GM12864 (cell line): ENCODE measurements around the gene DPAGT1.
"Not testable (repeated sequence)": the region's sequence is repeated elsewhere in the genome, so short reads cannot be mapped to it uniquely, and the experiment has no call there.

ENCODE experiments used
- DNase-seq: peaks from one replicate; pipeline ENCODE4 v3.0.0-alpha.2; 2011; ENCODE audit warnings: low read depth
- H3K4me3 ChIP-seq: 2 replicates; pipeline ENCODE4 v1.5.1; 2011; ENCODE audit warnings: mild to moderate bottlenecking, low read depth, low read length, control low read depth
- CTCF ChIP-seq: IDR thresholded peaks from 2 replicates; pipeline ENCODE4 v1.5.1; 2011; ENCODE audit warnings: low read depth, mild to moderate bottlenecking, moderate library complexity, low read length, control low read depth, inconsistent platforms; ENCODE audit errors: missing control alignments

DPAGT1 gene

GRCh38 chr11:119144825-119145486 lies 43.3 kb upstream of the DPAGT1 start:
- no peak for DNase-seq
- no peak overlapping the region for H3K4me3 ChIP-seq

GRCh38 chr11:119139276-119139675 lies 37.6 kb upstream of the DPAGT1 start:
- not testable (repeated sequence) for H3K4me3 ChIP-seq, DNase-seq

More at GRCh38 chr11:119144825-119145486, 43.3 kb upstream of the DPAGT1 start:
- peak; percentile 67 for TF ChIP-seq CTCF

GRCh38 chr11:119134389-119134978 lies 32.8 kb upstream of the DPAGT1 start:
- H3K4me3 ChIP-seq: no peak overlapping the region
- DNase-seq: no peak
- TF ChIP-seq CTCF: peak; percentile 78

GRCh38 chr11:119130662-119131061 lies 29.0 kb upstream of the DPAGT1 start:
- no peak for DNase-seq
- TF ChIP-seq CTCF: no peak
- no peak overlapping the region for H3K4me3 ChIP-seq

- H3K4me3 ChIP-seq: no peak overlapping the region
- TF ChIP-seq CTCF: no peak
- no peak for DNase-seq
Measured at GRCh38 chr11:119126675-119127268, 25.1 kb upstream of the DPAGT1 start.

- no peak for TF ChIP-seq CTCF
- no peak overlapping the region for H3K4me3 ChIP-seq
- DNase-seq: no peak
Measured at GRCh38 chr11:119125821-119126220, 24.2 kb upstream of the DPAGT1 start.

- TF ChIP-seq CTCF: no peak
- DNase-seq: no peak
Measured at GRCh38 chr11:119121811-119122124, 20.1 kb upstream of the DPAGT1 start.

More at GRCh38 chr11:119121811-119122124, 20.1 kb upstream of the DPAGT1 start:
- H3K4me3 ChIP-seq: peak overlapping the region; percentile 81
